IMR-90 (cell line): ENCODE data around the gene PLB1. TPM values are rescaled to one million over a fixed set of nuclear protein-coding genes. Genes with fewer than 3 reads are reported as not detected.

ENCODE experiments used
- ATAC-seq: fragments of 200-7000 bp; cut with Tn5 transposase; 2 replicates; pipeline ENCODE4 v1.9.1; 2020; ENCODE audit warnings: low read depth, mild to moderate bottlenecking, moderate library complexity
- BruUV-seq: library from RNA; stranded (reverse); fragments of 400-500 nt; replicated peaks from 2 replicates; lab custom pipeline; 2021; lab: Mats Ljungman, UMichigan
- CTCF ChIA-PET: fragments of 300-600 bp; formaldehyde crosslinking; extraction: SDS; loops from one replicate; lab custom pipeline; 2021; ENCODE audit warnings: antibody characterized with exemption; lab: Yijun Ruan, JAX
- POLR2A ChIA-PET: fragments of 300-600 bp; sonication (Branson Sonifier 250); formaldehyde crosslinking; loops from one replicate; lab custom pipeline; 2022; ENCODE audit warnings: antibody characterized with exemption; ENCODE audit not compliant: unreplicated experiment; lab: Charles Lee
- DNase-seq: peaks from one replicate; pipeline ENCODE4 v3.0.0; 2013
- H2AFZ ChIP-seq: replicated peaks from 2 replicates; pipeline ENCODE3; 2013; ENCODE audit warnings: low read length, mild to moderate bottlenecking; ENCODE audit not compliant: poor library complexity
- H2AK5ac ChIP-seq: 2 replicates; pipeline ENCODE4 v1.6.1; 2013; ENCODE audit warnings: low read depth, low read length, inconsistent platforms
- H2AK9ac ChIP-seq: replicated peaks from 2 replicates; pipeline ENCODE3; 2013; ENCODE audit warnings: mild to moderate bottlenecking, low read depth, low read length, moderate library complexity; ENCODE audit not compliant: poor library complexity
- H2BK120ac ChIP-seq: 2 replicates; pipeline ENCODE4 v1.6.1; 2013; ENCODE audit warnings: low read depth, low read length, inconsistent platforms
- H2BK15ac ChIP-seq: 3 replicates; pipeline ENCODE4 v1.6.1; 2013; ENCODE audit warnings: low read depth, low read length, inconsistent platforms
- H2BK20ac ChIP-seq: 2 replicates; pipeline ENCODE4 v1.6.1; 2013; ENCODE audit warnings: low read depth, mild to moderate bottlenecking, inconsistent platforms, low read length, moderate library complexity
- H2BK5ac ChIP-seq: 2 replicates; pipeline ENCODE4 v1.6.1; 2013; ENCODE audit warnings: mild to moderate bottlenecking, low read depth, low read length, inconsistent platforms; ENCODE audit not compliant: poor library complexity, severe bottlenecking
- H3K14ac ChIP-seq: replicated peaks from 2 replicates; pipeline ENCODE4 v1.6.1; 2013; ENCODE audit warnings: low read depth, low read length, inconsistent platforms
- H3K18ac ChIP-seq: 2 replicates; pipeline ENCODE4 v1.6.1; 2013; ENCODE audit warnings: low read depth, low read length, control low read depth
- H3K23ac ChIP-seq: 2 replicates; pipeline ENCODE4 v1.6.1; 2013; ENCODE audit warnings: low read depth, low read length, inconsistent platforms
- H3K27ac ChIP-seq: 2 replicates; pipeline ENCODE4 v1.5.1; 2013; ENCODE audit warnings: mild to moderate bottlenecking, control low read depth, low read length; ENCODE audit not compliant: insufficient read depth
- H3K27me3 ChIP-seq: 2 replicates; pipeline ENCODE4 v1.6.1; 2013; ENCODE audit warnings: low read length; ENCODE audit not compliant: control insufficient read depth, insufficient read depth
- H3K36me3 ChIP-seq: 2 replicates; pipeline ENCODE4 v1.6.1; 2013; ENCODE audit warnings: low read length, mixed read lengths; ENCODE audit not compliant: control insufficient read depth, insufficient read depth
- H3K4ac ChIP-seq: 2 replicates; pipeline ENCODE4 v1.6.1; 2013; ENCODE audit warnings: low read depth, low read length, inconsistent platforms
- H3K4me1 ChIP-seq: 2 replicates; pipeline ENCODE4 v1.6.1; 2013; ENCODE audit warnings: low read length, mixed read lengths; ENCODE audit not compliant: control insufficient read depth, insufficient read depth
- H3K4me2 ChIP-seq: 2 replicates; pipeline ENCODE4 v1.6.1; 2013; ENCODE audit warnings: low read depth, mild to moderate bottlenecking, control low read depth, low read length, moderate library complexity
- H3K4me3 ChIP-seq: 2 replicates; pipeline ENCODE4 v1.5.1; 2013; ENCODE audit warnings: low read depth, mild to moderate bottlenecking, control low read depth, low read length, moderate library complexity; ENCODE audit not compliant: insufficient read depth
- H3K56ac ChIP-seq: 2 replicates; pipeline ENCODE4 v1.6.1; 2013; ENCODE audit warnings: low read length, inconsistent platforms; ENCODE audit not compliant: insufficient read depth; ENCODE audit errors: extremely low read depth
- H3K79me1 ChIP-seq, 2 experiments: 2 replicates each; pipeline ENCODE4 v1.6.1; 2013; ENCODE audit warnings: low read length in 2 of 2, inconsistent platforms in 1 of 2, low read depth in 1 of 2
- H3K9ac ChIP-seq: 2 replicates; pipeline ENCODE4 v1.6.1; 2013; ENCODE audit warnings: low read depth, low read length, control low read depth
- H3K9me1 ChIP-seq: 2 replicates; pipeline ENCODE4 v1.6.1; 2013; ENCODE audit warnings: low read length, inconsistent platforms; ENCODE audit not compliant: insufficient read depth
- H3K9me3 ChIP-seq: 2 replicates; pipeline ENCODE4 v1.6.1; 2013; ENCODE audit warnings: low read length; ENCODE audit not compliant: control insufficient read depth, insufficient read depth
- H4K20me1 ChIP-seq: 2 replicates; pipeline ENCODE4 v1.6.1; 2013; ENCODE audit warnings: low read length, inconsistent platforms; ENCODE audit not compliant: insufficient read depth
- H4K5ac ChIP-seq: 2 replicates; pipeline ENCODE4 v1.6.1; 2013; ENCODE audit warnings: mild to moderate bottlenecking, low read depth, low read length, control low read depth
- H4K8ac ChIP-seq, 2 experiments: 2 replicates each; pipeline ENCODE4 v1.6.1; 2013; ENCODE audit warnings: low read depth in 2 of 2, low read length in 2 of 2, control low read depth in 1 of 2, inconsistent platforms in 1 of 2
- H4K91ac ChIP-seq: 2 replicates; pipeline ENCODE4 v1.6.1; 2013; ENCODE audit warnings: low read depth, low read length, inconsistent platforms; ENCODE audit not compliant: insufficient read depth
- POLR2A ChIP-seq: IDR thresholded peaks from 2 replicates; pipeline ENCODE4 v1.6.1; 2012; ENCODE audit warnings: mild to moderate bottlenecking, low read depth, low read length
- WGBS, 2 experiments: methylation state at CpG; one replicate each; pipeline versions ENCODE4 v1.1.5 to v1.1.7; 2013; ENCODE audit warnings: missing lambda C conversion rate in 2 of 2; ENCODE audit not compliant: insufficient read length in 1 of 2; ENCODE audit errors: extremely low coverage in 2 of 2; 5-methylcytosine and 5-hydroxymethylcytosine counted together
- dilution Hi-C: fragments of 300-500 bp; cut with HindIII; formaldehyde crosslinking; loops from one replicate; pipeline ENCODE4 v1.14.3; 2018; ENCODE audit warnings: low sequenced_read_pairs; ENCODE audit not compliant: unreplicated experiment
- in situ Hi-C: fragments of 300-500 bp; cut with MboI; formaldehyde crosslinking; loops from 3 replicates; pipeline ENCODE4 v1.14.3; 2019; ENCODE audit warnings: low sequenced_read_pairs, inconsistent platforms, mixed read lengths
- intact Hi-C: fragments of 100-400 bp; cut with micrococcal nuclease; formaldehyde crosslinking; loops from 2 replicates; pipeline ENCODE4 v1.10.0; 2022
- polyA plus RNA-seq, 3 experiments: library from polyadenylated mRNA; depleted of rRNA; stranded (reverse); fragments of >200 nt; gene quantifications; 2 replicates each; pipeline ENCODE4 v1.2.3, GENCODE V29; 2012; ENCODE audit warnings: low replicate concordance in 1 of 3
- total RNA-seq: library from RNA; depleted of rRNA; stranded (reverse); fragments of >200 nt; gene quantifications from 2 replicates; pipeline ENCODE4 v1.2.3, GENCODE V29; 2012

Gene PLB1
- total and polyA plus RNA-seq, 2 of the 4 experiments (the other 2 are of a cell fraction): 0.74 to 0.90 TPM

- POLR2A ChIA-PET: no interaction called here
- Histone ChIP-seq H3K4me1 (no peaks in the 10 kb centered on the region), H2BK120ac (no peak overlapping the region), H4K91ac (no peak overlapping the region), H4K20me1 (no peaks in the 10 kb centered on the region), H3K9me1 (no peaks in the 10 kb centered on the region), H3K56ac (no peak overlapping the region), H4K5ac (no peak overlapping the region), H2BK5ac (no peak overlapping the region), H2AK9ac (no peak overlapping the region), H3K4me3 (no peak overlapping the region), H3K27me3 (peaks cover 54% of the 10 kb centered on the region), H3K4me2 (no peak overlapping the region), H2AFZ (no peak overlapping the region), H3K4ac (no peak overlapping the region), H3K14ac (no peak overlapping the region), H3K9me3 (no peaks in the 10 kb centered on the region), H4K8ac (no peak overlapping the region), H2AK5ac (no peak overlapping the region), H3K36me3 (no peaks in the 10 kb centered on the region), H3K18ac (no peak overlapping the region), H2BK15ac (no peak overlapping the region), H2BK20ac (no peak overlapping the region), H3K27ac (no peak overlapping the region), H3K79me1 (no peaks in the 10 kb centered on the region), H3K9ac (no peak overlapping the region), H3K23ac (no peak overlapping the region)
- DNase-seq (no peak), ATAC-seq (no peak)
- in situ Hi-C loops: no loop called here
- no TSS peak for BruUV-seq
- dilution Hi-C loops: no loop called here
- 83% methylated on average over 4 of the region's 5 CpGs; no CpG with 5 or more reads in 1 of the 2 experiments for WGBS, 2 experiments
- CTCF ChIA-PET: no interaction called here
- intact Hi-C loops: no loop called here
- TF ChIP-seq POLR2A: no peak
Observed at GRCh38 chr2:28515176-28515751, 19.4 kb downstream of the PLB1 start.
